HFF-Myc (cell line): ENCODE measurements around the gene CUL4A.

ENCODE experiments used
- DNase-seq: peaks from one replicate; pipeline ENCODE4 v3.0.0-alpha.2; 2011; ENCODE audit warnings: low read depth; ENCODE audit errors: extremely low read depth
- H3K4me3 ChIP-seq: replicated peaks from 2 replicates; pipeline ENCODE4 v1.5.1; 2011; ENCODE audit warnings: low read depth, mild to moderate bottlenecking, control low read depth, low read length
- CTCF ChIP-seq: IDR thresholded peaks from 2 replicates; pipeline ENCODE4 v1.5.1; 2012; ENCODE audit warnings: mild to moderate bottlenecking, low read depth, low read length, control low read depth; ENCODE audit errors: missing control alignments

CUL4A gene

GRCh38 chr13:113170511-113170910 is 38.9 kb upstream of the CUL4A start:
- no peak overlapping the region for H3K4me3 ChIP-seq
- TF ChIP-seq CTCF = no peak
- no peak for DNase-seq

- TF ChIP-seq CTCF = no peak
- no peak for DNase-seq
- no peak overlapping the region for H3K4me3 ChIP-seq
Observed at GRCh38 chr13:113171250-113172125, 37.9 kb upstream of the CUL4A start.

- no peak for TF ChIP-seq CTCF
- DNase-seq = no peak
- H3K4me3 ChIP-seq = no peak overlapping the region
Observed at GRCh38 chr13:113172419-113172926, 36.9 kb upstream of the CUL4A start.

GRCh38 chr13:113176280-113176679 is 33.1 kb upstream of the CUL4A start:
- TF ChIP-seq CTCF = no peak
- H3K4me3 ChIP-seq = no peak overlapping the region
- DNase-seq = no peak

- no peak overlapping the region for H3K4me3 ChIP-seq
- no peak for TF ChIP-seq CTCF
- no peak for DNase-seq
Observed at GRCh38 chr13:113176822-113177221, 32.6 kb upstream of the CUL4A start.

- H3K4me3 ChIP-seq = no peak overlapping the region
- TF ChIP-seq CTCF = no peak
- peak; percentile 65 for DNase-seq
Observed at GRCh38 chr13:113178070-113178895, 31.1 kb upstream of the CUL4A start.
